C4-2B (cell line): Measurements from ENCODE around the gene TRIM69.

Experiments used
- ZFX ChIP-seq: fragments of 450-650 bp; IDR thresholded peaks from 2 replicates; pipeline ENCODE4 v1.6.1; 2017
- TF ChIP-seq, protein P1 (sequence below): fragments of 450-650 bp; conservative IDR thresholded peaks from 2 replicates; pipeline ENCODE4 v1.5.1; 2017; ENCODE audit warnings: mild to moderate bottlenecking

DNA sequence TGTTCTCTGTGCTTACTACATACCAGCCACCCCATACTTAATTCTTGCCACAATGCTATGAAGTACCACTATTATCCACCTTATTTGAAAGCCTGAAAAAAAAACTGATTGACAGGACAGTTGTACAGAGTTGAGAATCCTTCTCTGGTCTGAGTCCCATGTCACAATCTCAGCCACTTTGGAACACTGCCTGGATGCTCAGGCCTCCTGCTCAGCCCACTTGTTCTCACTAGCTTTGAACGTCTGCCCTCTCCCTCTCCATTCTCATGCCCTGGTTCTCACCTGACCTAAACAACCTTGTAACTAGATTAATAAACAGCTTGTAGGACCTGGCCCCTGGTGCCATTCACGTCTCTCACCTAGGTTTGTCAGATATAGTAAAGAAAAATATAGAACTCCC, 53.9 kb downstream of the TRIM69 start:
- no peak for TF ChIP-seq ZFX
- TF ChIP-seq, protein P1, sequence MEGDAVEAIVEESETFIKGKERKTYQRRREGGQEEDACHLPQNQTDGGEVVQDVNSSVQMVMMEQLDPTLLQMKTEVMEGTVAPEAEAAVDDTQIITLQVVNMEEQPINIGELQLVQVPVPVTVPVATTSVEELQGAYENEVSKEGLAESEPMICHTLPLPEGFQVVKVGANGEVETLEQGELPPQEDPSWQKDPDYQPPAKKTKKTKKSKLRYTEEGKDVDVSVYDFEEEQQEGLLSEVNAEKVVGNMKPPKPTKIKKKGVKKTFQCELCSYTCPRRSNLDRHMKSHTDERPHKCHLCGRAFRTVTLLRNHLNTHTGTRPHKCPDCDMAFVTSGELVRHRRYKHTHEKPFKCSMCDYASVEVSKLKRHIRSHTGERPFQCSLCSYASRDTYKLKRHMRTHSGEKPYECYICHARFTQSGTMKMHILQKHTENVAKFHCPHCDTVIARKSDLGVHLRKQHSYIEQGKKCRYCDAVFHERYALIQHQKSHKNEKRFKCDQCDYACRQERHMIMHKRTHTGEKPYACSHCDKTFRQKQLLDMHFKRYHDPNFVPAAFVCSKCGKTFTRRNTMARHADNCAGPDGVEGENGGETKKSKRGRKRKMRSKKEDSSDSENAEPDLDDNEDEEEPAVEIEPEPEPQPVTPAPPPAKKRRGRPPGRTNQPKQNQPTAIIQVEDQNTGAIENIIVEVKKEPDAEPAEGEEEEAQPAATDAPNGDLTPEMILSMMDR: no peak
